BLaER1 treated with 17β-estradiol and CSF1 and Interleukin-3, amounts not matched to agents 10 nM and 100 nM (cell line): ENCODE data around the gene SYT6.

Experiments used
- H3K27ac ChIP-seq, 11 experiments: shearing (Covaris generic); formaldehyde crosslinking; 2 replicates each; pipeline ENCODE4 v1.8.1; 2022
- H3K27me3 ChIP-seq, 11 experiments: shearing (Covaris generic); formaldehyde crosslinking; 2 replicates each; pipeline ENCODE4 v1.8.1; 2022
- H3K36me3 ChIP-seq, 11 experiments: shearing (Covaris generic); formaldehyde crosslinking; 2 replicates each; pipeline ENCODE4 v1.8.1; 2022
- H3K4me1 ChIP-seq, 10 experiments: shearing (Covaris generic); formaldehyde crosslinking; 2 replicates each; pipeline ENCODE4 v1.8.1; 2022
- H3K4me2 ChIP-seq, 11 experiments: shearing (Covaris generic); formaldehyde crosslinking; 2 replicates each; pipeline ENCODE4 v1.8.1; 2022
- H3K4me3 ChIP-seq, 10 experiments: shearing (Covaris generic); formaldehyde crosslinking; 2 replicates each; pipeline ENCODE4 v1.8.1; 2022
- H3K9ac ChIP-seq, 11 experiments: shearing (Covaris generic); formaldehyde crosslinking; 2 replicates each; pipeline ENCODE4 v1.8.1; 2022
- H3K9me3 ChIP-seq, 11 experiments: shearing (Covaris generic); formaldehyde crosslinking; replicated peaks in 1 of 11; 2 replicates each; pipeline ENCODE4 v1.8.1; 2022
- H4K20me1 ChIP-seq, 11 experiments: shearing (Covaris generic); formaldehyde crosslinking; 2 replicates each; pipeline ENCODE4 v1.8.1; 2022
- Cebpa-rat ChIP-seq, 11 experiments: shearing (Covaris generic); IDR thresholded peaks; 2 replicates each; pipeline ENCODE4 v1.8.1; 2022

The SYT6 gene

DNA sequence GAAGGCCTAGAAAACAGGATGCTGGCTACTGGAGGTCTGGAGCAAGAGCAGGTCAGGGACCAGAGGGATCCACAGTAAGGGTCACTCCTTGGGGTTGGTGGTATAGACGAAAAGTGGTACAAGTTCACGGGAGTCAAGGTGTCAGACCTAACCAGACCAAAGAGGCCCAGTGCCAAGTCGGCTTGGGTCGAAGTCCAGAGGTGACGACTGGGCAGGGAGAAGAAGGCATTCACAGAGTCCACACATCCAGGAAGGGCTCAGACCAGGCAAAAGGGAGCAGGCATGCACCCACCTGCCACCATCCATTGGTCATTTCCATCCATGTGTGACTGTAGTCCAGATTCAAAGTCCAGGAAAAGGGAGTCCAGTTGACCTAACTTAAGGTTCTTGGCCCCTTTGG, 27.1 kb upstream of the SYT6 start:
- no peak overlapping the region for H3K9ac ChIP-seq
- H4K20me1 ChIP-seq, result no peaks in the 10 kb centered on the region
- no peaks in the 10 kb centered on the region for H3K9me3 ChIP-seq
- no peak overlapping the region for H3K27ac ChIP-seq
- no peak for TF ChIP-seq Cebpa-rat (IDR thresholded peaks at IDR 0.05)
- no peaks in the 10 kb centered on the region for H3K36me3 ChIP-seq
- no peak overlapping the region for H3K4me3 ChIP-seq
- no peaks in the 10 kb centered on the region for H3K27me3 ChIP-seq
- no peak overlapping the region for H3K4me2 ChIP-seq
- H3K4me1 ChIP-seq, result no peaks in the 10 kb centered on the region

DNA sequence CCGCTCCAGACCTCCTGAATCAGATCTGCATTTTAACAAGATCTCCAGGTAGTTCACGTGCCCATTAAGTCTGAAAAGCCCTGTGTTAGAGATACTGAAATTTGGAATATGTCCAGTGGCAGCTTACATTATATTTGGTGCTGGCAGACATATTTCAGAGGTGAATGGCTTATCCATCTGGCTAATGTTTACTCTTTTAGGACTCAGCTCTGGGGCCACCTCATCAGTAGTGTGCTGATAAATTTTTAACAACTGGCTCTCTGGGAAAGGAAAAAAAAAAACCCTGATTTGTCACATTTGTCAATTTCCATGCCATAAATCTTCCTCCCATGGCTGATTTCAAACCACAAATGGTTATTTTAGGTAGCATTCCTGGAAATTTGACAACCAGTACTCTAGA, 25.3 kb upstream of the SYT6 start:
- Histone ChIP-seq H3K4me3 (no peak overlapping the region), H3K27me3 (no peaks in the 10 kb centered on the region), H3K27ac (no peak overlapping the region), H3K9me3 (no peaks in the 10 kb centered on the region), H3K36me3 (no peaks in the 10 kb centered on the region), H3K4me1 (no peaks in the 10 kb centered on the region), H3K9ac (no peak overlapping the region), H3K4me2 (no peak overlapping the region), H4K20me1 (no peaks in the 10 kb centered on the region)
- TF ChIP-seq Cebpa-rat (IDR thresholded peaks at IDR 0.05), result no peak

- Histone ChIP-seq H3K4me3 (no peak overlapping the region), H3K27me3 (no peaks in the 10 kb centered on the region), H3K9me3 (no peaks in the 10 kb centered on the region), H4K20me1 (no peaks in the 10 kb centered on the region), H3K4me1 (no peaks in the 10 kb centered on the region), H3K9ac (no peak overlapping the region), H3K36me3 (no peaks in the 10 kb centered on the region), H3K27ac (no peak overlapping the region), H3K4me2 (no peak overlapping the region)
- TF ChIP-seq Cebpa-rat (IDR thresholded peaks at IDR 0.05), result no peak
Measured at GRCh38 chr1:114177282-114177681, 23.6 kb upstream of the SYT6 start.

DNA sequence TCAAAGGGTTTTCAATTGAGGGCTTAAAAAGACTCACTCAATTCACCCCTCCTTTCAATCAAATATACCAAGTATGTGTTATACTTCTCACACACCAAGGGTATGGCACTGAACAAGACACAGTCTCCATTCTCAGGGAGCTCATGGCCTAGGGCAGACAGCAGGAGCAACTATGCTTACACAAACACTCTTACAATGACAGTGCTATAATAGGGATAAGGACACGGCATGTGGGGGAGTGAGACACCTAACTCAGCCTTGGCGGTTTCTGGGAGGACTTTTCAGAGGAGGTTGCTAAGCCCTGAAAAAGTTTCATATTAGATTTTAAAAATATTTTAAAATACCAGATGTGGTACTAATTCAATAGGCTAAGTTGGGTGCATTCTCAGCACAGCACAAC, 22.7 kb upstream of the SYT6 start:
- Histone ChIP-seq H3K9ac (no peak overlapping the region), H3K4me2 (no peak overlapping the region), H3K4me1 (no peaks in the 10 kb centered on the region), H4K20me1 (no peaks in the 10 kb centered on the region), H3K9me3 (peaks cover 0 to 4% (median 0%) of the 10 kb centered on the region in 11 experiments; a peak in 1 of 22 replicates), H3K36me3 (no peaks in the 10 kb centered on the region), H3K4me3 (no peak overlapping the region), H3K27me3 (no peaks in the 10 kb centered on the region), H3K27ac (no peak overlapping the region)
- TF ChIP-seq Cebpa-rat (IDR thresholded peaks at IDR 0.05), result no peak

DNA sequence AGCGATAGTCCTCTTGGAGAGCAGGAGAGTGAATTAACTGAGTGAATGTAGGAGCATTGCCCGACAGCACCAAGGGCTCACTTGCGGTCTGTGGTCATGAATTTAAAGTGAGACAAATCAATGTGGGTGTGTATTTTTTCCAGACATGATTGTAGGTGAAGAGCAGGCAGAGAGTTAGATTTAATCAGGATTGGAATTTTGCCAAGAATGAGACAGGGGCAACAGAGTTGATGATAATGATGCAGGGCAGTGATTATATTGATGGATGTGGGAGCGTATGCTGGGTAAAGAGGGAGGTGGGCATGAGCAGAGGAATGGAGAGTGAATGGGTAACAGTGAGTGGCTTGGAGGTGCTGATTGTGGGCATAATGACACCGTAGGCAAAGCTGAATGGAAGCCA, 20.0 kb upstream of the SYT6 start:
- peaks cover 0 to 4% (median 0%) of the 10 kb centered on the region in 11 experiments; a peak in 1 of 22 replicates for H3K9me3 ChIP-seq
- no peak overlapping the region for H3K4me3 ChIP-seq
- H3K4me2 ChIP-seq, result no peak overlapping the region
- H3K27ac ChIP-seq, result no peak overlapping the region
- H4K20me1 ChIP-seq, result no peaks in the 10 kb centered on the region
- TF ChIP-seq Cebpa-rat (IDR thresholded peaks at IDR 0.05), result no peak
- H3K9ac ChIP-seq, result no peak overlapping the region
- no peaks in the 10 kb centered on the region for H3K4me1 ChIP-seq
- no peaks in the 10 kb centered on the region for H3K36me3 ChIP-seq
- H3K27me3 ChIP-seq, result no peaks in the 10 kb centered on the region

DNA sequence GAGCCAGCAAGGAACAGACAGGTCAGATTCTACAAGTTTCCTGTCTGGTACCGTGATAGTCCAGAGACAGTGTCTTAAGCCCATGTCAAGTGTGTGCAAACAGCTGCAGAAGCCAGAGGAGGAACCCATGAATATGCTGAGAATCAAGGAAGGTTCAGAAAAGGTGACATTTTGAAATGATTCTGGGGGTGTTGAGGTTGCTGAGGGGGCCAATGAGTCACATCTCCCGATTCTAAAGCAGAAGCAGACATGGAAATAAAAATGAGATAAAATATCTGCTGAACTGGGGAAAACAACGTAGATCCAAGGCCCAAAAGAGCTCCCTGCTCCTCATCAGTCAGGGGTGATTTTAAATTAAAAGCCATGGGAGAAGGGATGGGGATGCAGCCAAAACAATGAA, 15.8 kb upstream of the SYT6 start:
- Histone ChIP-seq H3K27ac (no peak overlapping the region), H3K4me3 (no peak overlapping the region), H3K36me3 (no peaks in the 10 kb centered on the region), H3K4me2 (no peak overlapping the region), H3K4me1 (no peaks in the 10 kb centered on the region), H3K9me3 (peaks cover 0 to 4% (median 0%) of the 10 kb centered on the region in 11 experiments; a peak in 1 of 22 replicates), H3K27me3 (no peaks in the 10 kb centered on the region), H3K9ac (no peak overlapping the region), H4K20me1 (no peaks in the 10 kb centered on the region)
- no peak for TF ChIP-seq Cebpa-rat (IDR thresholded peaks at IDR 0.05)

DNA sequence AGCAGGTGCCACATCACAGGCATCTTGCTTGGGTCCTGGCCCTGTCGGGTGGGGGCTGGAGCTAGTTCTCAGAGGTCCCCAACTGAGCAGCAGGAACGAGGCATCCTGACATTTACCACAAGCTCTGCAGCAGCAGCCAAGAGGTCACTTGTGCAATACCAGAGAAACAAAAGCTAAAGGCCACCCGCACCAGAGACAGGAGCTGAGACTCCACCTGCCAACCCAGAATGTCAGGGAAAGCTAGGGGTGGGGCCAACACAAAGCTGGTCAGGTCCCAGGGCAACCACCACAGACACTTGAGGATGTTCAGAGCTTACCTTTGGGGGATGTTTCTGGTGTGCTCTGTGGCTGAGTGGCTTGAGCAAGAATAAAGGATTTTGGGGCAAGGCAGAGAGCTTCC, 13.6 kb upstream of the SYT6 start:
- TF ChIP-seq Cebpa-rat (IDR thresholded peaks at IDR 0.05), result no peak
- H3K27me3 ChIP-seq, result no peaks in the 10 kb centered on the region

DNA sequence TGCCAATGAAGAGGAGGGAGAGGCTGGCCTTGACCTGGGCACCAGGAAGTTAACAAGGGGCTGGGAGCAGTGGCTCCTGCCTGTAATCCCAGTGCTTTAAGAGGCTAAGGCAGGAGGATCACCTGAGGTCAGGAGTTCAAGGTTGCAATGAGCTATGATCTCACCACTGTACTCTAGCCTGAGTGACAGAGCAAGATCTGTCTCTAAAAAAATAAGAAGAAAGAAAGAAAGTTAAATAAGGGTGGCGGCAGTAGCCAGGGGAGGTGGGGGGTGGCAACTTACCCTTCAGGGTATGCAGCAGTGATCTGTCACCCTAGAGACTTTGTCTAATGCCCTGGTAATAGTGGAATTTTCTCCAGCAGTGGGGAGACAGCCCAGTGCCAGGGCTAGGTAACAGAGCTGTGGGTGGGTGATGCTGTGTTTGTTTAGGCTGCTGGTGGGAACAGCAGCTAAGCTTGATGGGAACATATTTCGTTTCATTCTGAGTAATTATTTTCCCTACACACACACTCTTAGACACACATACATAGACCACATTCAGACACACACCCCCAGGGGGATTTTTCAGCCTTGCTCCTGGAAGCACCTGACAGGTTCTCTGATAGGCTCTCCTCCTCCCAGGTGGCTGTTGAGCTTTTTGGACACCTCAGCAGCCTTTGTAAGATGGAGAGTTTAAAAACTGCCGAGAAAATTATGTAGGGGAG, 11.3 kb upstream of the SYT6 start:
- TF ChIP-seq Cebpa-rat (IDR thresholded peaks at IDR 0.05), result no peak
- Histone ChIP-seq H3K4me1 (no peaks in the 10 kb centered on the region), H3K36me3 (no peaks in the 10 kb centered on the region), H3K9ac (no peak overlapping the region), H4K20me1 (no peaks in the 10 kb centered on the region; a peak in 1 of 22 replicates), H3K27me3 (no peaks in the 10 kb centered on the region), H3K27ac (no peak overlapping the region), H3K4me2 (no peak overlapping the region), H3K9me3 (no peaks in the 10 kb centered on the region), H3K4me3 (no peak overlapping the region)

More for the DNA sequence above, 13.6 kb upstream of the SYT6 start:
- no peak overlapping the region for H3K4me3 ChIP-seq
- H4K20me1 ChIP-seq, result no peaks in the 10 kb centered on the region
- H3K9ac ChIP-seq, result no peak overlapping the region
- H3K4me1 ChIP-seq, result no peaks in the 10 kb centered on the region
- no peaks in the 10 kb centered on the region for H3K36me3 ChIP-seq
- peaks cover 0 to 4% (median 0%) of the 10 kb centered on the region in 11 experiments; a peak in 1 of 22 replicates for H3K9me3 ChIP-seq
- H3K4me2 ChIP-seq, result no peak overlapping the region
- H3K27ac ChIP-seq, result no peak overlapping the region

DNA sequence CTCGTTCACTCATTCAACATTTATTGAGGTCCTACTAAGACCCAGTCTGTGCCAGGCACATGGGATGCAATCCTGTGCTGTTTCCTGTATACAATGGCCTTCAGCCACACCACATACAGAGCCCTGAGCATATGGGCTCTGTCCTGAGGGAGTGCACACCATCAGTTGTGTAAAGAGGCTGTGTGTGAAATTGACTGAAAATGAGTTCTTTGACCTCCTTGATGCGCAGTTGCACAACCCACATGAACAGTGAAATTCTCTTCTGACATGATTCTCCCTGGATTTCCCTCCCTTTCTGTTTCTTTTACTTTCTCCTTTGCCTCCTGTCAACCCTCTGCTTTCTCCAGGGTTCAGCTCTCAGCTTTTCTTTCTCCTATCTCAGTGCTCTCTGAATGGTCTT, 6.3 kb upstream of the SYT6 start:
- Histone ChIP-seq H3K27me3 (peaks cover 1 to 11% (median 7%) of the 10 kb centered on the region in 11 experiments; a peak in 15 of 22 replicates), H4K20me1 (no peaks in the 10 kb centered on the region; a peak in 1 of 22 replicates), H3K4me1 (no peaks in the 10 kb centered on the region)

DNA sequence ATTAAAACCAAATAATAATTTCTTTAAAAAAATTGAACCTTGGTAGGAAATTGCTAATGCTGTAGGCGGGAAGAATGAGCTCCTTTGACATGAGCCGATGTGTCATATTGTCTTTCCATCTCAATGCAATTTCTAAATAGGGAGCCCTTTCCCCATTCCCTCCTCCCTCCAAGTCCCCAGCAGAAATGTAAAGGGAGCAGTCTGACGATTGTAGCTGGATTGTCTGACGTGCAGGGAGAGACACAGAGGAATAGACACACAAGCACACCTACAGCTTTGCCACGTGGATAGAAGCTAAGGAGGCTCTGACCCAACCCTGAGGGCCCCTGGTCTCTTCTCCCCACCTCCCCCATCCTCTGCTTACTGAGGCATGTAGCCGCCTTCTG, 3.6 kb upstream of the SYT6 start:
- no peaks in the 10 kb centered on the region for H3K4me1 ChIP-seq
- TF ChIP-seq Cebpa-rat (IDR thresholded peaks at IDR 0.05), result no peak
- H3K4me2 ChIP-seq, result no peak overlapping the region
- H3K27me3 ChIP-seq, result peaks cover 28 to 37% (median 34%) of the 10 kb centered on the region in 11 experiments
- H3K27ac ChIP-seq, result no peak overlapping the region
- no peak overlapping the region for H3K9ac ChIP-seq
- no peaks in the 10 kb centered on the region for H3K36me3 ChIP-seq
- no peak overlapping the region for H3K4me3 ChIP-seq
- H3K9me3 ChIP-seq, result peaks cover 22 to 30% (median 27%) of the 10 kb centered on the region in 11 experiments
- H4K20me1 ChIP-seq, result no peaks in the 10 kb centered on the region; a peak in 1 of 22 replicates

More for the DNA sequence above, 6.3 kb upstream of the SYT6 start:
- Histone ChIP-seq H3K27ac (no peak overlapping the region), H3K4me2 (no peak overlapping the region), H3K9ac (no peak overlapping the region), H3K4me3 (no peak overlapping the region), H3K9me3 (peaks cover 0 to 3% (median 1%) of the 10 kb centered on the region in 11 experiments; a peak in 13 of 22 replicates), H3K36me3 (no peaks in the 10 kb centered on the region)
- TF ChIP-seq Cebpa-rat (IDR thresholded peaks at IDR 0.05), result no peak
